ENCODE results near the gene DNAH17. TPM values are rescaled to one million over a fixed set of nuclear protein-coding genes. Genes with fewer than 3 reads are reported as not detected.

The DNAH17 gene
- total and polyA plus RNA-seq, 2 donors (not counting 3 experiments of a cell fraction or from before 2014, with no cell fraction given) = not detected

DNA sequence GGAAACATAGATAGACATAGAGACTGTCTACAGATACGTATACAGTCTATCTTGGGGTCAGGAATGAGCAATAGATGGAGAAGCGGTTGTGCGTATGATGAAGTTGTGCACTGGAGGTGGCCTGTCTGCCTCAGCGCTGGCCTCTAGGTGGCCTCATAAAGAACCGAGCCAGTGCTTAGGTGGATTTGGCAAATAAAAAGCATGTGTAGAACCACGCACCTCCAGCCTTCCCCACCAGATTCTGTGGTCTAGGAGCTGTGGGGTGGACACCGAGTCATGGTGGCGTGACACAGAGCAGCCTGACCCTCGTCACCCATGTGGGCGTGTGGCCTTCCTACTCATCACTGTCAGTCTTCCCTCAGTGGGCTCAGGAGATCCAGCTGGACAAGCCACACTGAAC, 164.8 kb downstream of the DNAH17 start:
- no peak for TF ChIP-seq EZH2 (IDR thresholded peaks at IDR 0.05; ENCODE audit: borderline replicate concordance, low read depth, low read length, severe bottlenecking)
- TF ChIP-seq, protein P1, sequence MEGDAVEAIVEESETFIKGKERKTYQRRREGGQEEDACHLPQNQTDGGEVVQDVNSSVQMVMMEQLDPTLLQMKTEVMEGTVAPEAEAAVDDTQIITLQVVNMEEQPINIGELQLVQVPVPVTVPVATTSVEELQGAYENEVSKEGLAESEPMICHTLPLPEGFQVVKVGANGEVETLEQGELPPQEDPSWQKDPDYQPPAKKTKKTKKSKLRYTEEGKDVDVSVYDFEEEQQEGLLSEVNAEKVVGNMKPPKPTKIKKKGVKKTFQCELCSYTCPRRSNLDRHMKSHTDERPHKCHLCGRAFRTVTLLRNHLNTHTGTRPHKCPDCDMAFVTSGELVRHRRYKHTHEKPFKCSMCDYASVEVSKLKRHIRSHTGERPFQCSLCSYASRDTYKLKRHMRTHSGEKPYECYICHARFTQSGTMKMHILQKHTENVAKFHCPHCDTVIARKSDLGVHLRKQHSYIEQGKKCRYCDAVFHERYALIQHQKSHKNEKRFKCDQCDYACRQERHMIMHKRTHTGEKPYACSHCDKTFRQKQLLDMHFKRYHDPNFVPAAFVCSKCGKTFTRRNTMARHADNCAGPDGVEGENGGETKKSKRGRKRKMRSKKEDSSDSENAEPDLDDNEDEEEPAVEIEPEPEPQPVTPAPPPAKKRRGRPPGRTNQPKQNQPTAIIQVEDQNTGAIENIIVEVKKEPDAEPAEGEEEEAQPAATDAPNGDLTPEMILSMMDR (IDR thresholded peaks at IDR 0.05; ENCODE audit: extremely low read depth in 1 of 2, insufficient read depth in 1 of 2, low read depth in 1 of 2, low read length in 2 of 2) = peak; percentile 28 to 43
- FAIRE-seq (peak; percentile 62), DNase-seq (ENCODE audit: low read depth, low spot score) (no peak)
- H3K9me1 ChIP-seq (replicated peaks; ENCODE audit: control insufficient read depth, extremely low read depth, insufficient read depth, low read length) = no peaks in the 10 kb centered on the region
- H3K27ac ChIP-seq (ENCODE audit: insufficient read depth, low read depth, low read length) = no peak overlapping the region
- intact Hi-C loops (cut with micrococcal nuclease) = no loop called here
- no peak overlapping the region for H3K4me2 ChIP-seq (ENCODE audit: insufficient read depth, low read length)
- no peak overlapping the region for H3K9ac ChIP-seq (replicated peaks; ENCODE audit: extremely low read depth, insufficient read depth, low read length)
- BruUV-seq (replicated peaks) = no TSS peak
- no peaks in the 10 kb centered on the region for H3K27me3 ChIP-seq (ENCODE audit: control insufficient read depth in 2 of 2, insufficient read depth in 2 of 2, low read length in 2 of 2)
- ChIA-PET POLR2A (no interaction called here), CTCF (interaction anchor here (0.7 to 2.8 kb wide), 4 partner anchors 9 to 295 kb away, joined by 3 to 10 read pairs (median 4); no protein-coding TSS in a partner anchor)
- dilution Hi-C loops (cut with MboI; ENCODE audit: extremely low pct_ligation_motif_present, low sequenced_read_pairs) = no loop called here
- H2AFZ ChIP-seq (ENCODE audit: low read depth, low read length) = no peak overlapping the region
- no peaks in the 10 kb centered on the region for H4K20me1 ChIP-seq (replicated peaks; ENCODE audit: control insufficient read depth, extremely low read depth, insufficient read depth, low read length)
- no peak overlapping the region for H3K4me3 ChIP-seq (replicated peaks in 1 of 3; ENCODE audit: insufficient read depth in 1 of 3, low read depth in 1 of 3, low read length in 3 of 3)
- peaks cover 0 to 14% of the 10 kb centered on the region in 2 experiments for H3K36me3 ChIP-seq (ENCODE audit: control insufficient read depth in 2 of 2, extremely low read depth in 1 of 2, insufficient read depth in 2 of 2, low read length in 2 of 2)
- peaks cover 36% of the 10 kb centered on the region for H3K4me1 ChIP-seq (ENCODE audit: control insufficient read depth, extremely low read depth, insufficient read depth, low read length)
- no peaks in the 10 kb centered on the region for H3K9me3 ChIP-seq (replicated peaks; ENCODE audit: control insufficient read depth, insufficient read depth, low read length)
- H3K79me2 ChIP-seq (ENCODE audit: control insufficient read depth, insufficient read depth, low read length) = peaks cover 50% of the 10 kb centered on the region

DNA sequence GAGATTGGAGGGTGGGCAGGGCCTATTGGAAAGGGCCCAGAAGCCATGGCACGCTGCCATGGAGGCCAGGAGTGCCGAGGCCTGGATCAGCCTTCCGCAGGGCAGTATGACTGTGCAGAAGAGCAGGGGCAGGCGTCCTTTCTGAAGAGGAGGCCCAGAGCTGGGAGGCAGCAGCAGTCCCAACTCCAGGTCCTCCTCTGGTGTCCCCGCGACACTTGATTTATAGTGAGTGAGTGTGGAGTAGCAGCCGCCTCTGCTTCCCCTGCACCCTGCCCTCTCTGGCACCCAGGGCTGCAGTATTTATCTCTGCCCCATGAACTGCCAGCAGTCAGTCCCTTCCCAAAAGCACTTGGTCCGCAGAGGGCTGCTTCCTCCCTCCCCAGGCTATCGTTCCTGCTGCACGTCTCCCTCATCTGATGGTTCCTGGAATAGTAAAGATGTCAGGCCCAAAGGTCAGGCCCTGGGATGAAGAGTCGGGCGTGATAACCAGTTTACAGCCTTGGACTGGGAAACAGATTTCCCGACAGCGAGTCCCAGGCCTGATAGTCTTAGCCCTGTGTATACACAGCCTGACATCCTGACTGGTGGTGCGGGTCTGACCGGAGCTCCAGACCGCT, 165.8 kb downstream of the DNAH17 start:
- H3K4me2 ChIP-seq (ENCODE audit: insufficient read depth, low read length) = no peak overlapping the region
- H3K4me1 ChIP-seq (ENCODE audit: control insufficient read depth, extremely low read depth, insufficient read depth, low read length) = peaks cover 25% of the 10 kb centered on the region
- H3K4me3 ChIP-seq (replicated peaks in 1 of 3; ENCODE audit: insufficient read depth in 1 of 3, low read depth in 1 of 3, low read length in 3 of 3) = no peak overlapping the region
- FAIRE-seq = no peak
- H3K36me3 ChIP-seq (ENCODE audit: control insufficient read depth in 2 of 2, extremely low read depth in 1 of 2, insufficient read depth in 2 of 2, low read length in 2 of 2) = peaks cover 0 to 19% of the 10 kb centered on the region in 2 experiments
- H4K20me1 ChIP-seq (replicated peaks; ENCODE audit: control insufficient read depth, extremely low read depth, insufficient read depth, low read length) = no peaks in the 10 kb centered on the region
- intact Hi-C loops (cut with micrococcal nuclease) (no loop called here), dilution Hi-C loops (cut with MboI; ENCODE audit: extremely low pct_ligation_motif_present, low sequenced_read_pairs) (no loop called here)
- no TSS peak for BruUV-seq (replicated peaks)
- no peaks in the 10 kb centered on the region for H3K9me3 ChIP-seq (replicated peaks; ENCODE audit: control insufficient read depth, insufficient read depth, low read length)
- no peak overlapping the region for H3K9ac ChIP-seq (replicated peaks; ENCODE audit: extremely low read depth, insufficient read depth, low read length)
- ChIA-PET CTCF (interaction anchor here (0.7 to 2.8 kb wide), 8 partner anchors 10 to 296 kb away, joined by 3 to 10 read pairs (median 3); no protein-coding TSS in a partner anchor), POLR2A (no interaction called here)
- TF ChIP-seq GATA2 (IDR thresholded peaks at IDR 0.05; ENCODE audit: insufficient read depth, insufficient read length, low read depth, low read length) (no peak), POLR2AphosphoS5 (IDR thresholded peaks at IDR 0.05; ENCODE audit: insufficient read depth, low read depth, low read length) (no peak), MYC (IDR thresholded peaks at IDR 0.05; ENCODE audit: low read depth, low read length) (no peak), EZH2 (IDR thresholded peaks at IDR 0.05; ENCODE audit: borderline replicate concordance, low read depth, low read length, severe bottlenecking) (no peak), POLR2A (IDR thresholded peaks at IDR 0.05; ENCODE audit: low read depth, low read length) (no peak), FOS (IDR thresholded peaks at IDR 0.05; ENCODE audit: borderline replicate concordance, insufficient read depth, low read length) (no peak), JUN (IDR thresholded peaks at IDR 0.05; ENCODE audit: borderline replicate concordance, insufficient read depth, insufficient read length, low read depth) (no peak)
- TF ChIP-seq, protein P2, sequence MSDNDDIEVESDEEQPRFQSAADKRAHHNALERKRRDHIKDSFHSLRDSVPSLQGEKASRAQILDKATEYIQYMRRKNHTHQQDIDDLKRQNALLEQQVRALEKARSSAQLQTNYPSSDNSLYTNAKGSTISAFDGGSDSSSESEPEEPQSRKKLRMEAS (IDR thresholded peaks at IDR 0.05; ENCODE audit: insufficient read depth, insufficient read length) = no peak
- TF ChIP-seq, protein P1 (IDR thresholded peaks at IDR 0.05; ENCODE audit: extremely low read depth in 1 of 2, insufficient read depth in 1 of 2, low read depth in 1 of 2, low read length in 2 of 2) = no peak
- no peak overlapping the region for H3K27ac ChIP-seq (ENCODE audit: insufficient read depth, low read depth, low read length)
- no peaks in the 10 kb centered on the region for H3K9me1 ChIP-seq (replicated peaks; ENCODE audit: control insufficient read depth, extremely low read depth, insufficient read depth, low read length)
- peak; percentile 67 for DNase-seq (ENCODE audit: low read depth, low spot score)
- peaks cover 60% of the 10 kb centered on the region for H3K79me2 ChIP-seq (ENCODE audit: control insufficient read depth, insufficient read depth, low read length)
- no peaks in the 10 kb centered on the region for H3K27me3 ChIP-seq (ENCODE audit: control insufficient read depth in 2 of 2, insufficient read depth in 2 of 2, low read length in 2 of 2)
- H2AFZ ChIP-seq (ENCODE audit: low read depth, low read length) = no peak overlapping the region

All from endothelial cell of umbilical vein (primary cell).